SK-N-SH (cell line): ENCODE results near the gene NEAT1. TPM values are rescaled to one million over a fixed set of nuclear protein-coding genes. Genes with fewer than 3 reads are reported as not detected.
A peak's percentile ranks its signal among the peaks of the same experiment; 100 is the strongest.

ENCODE experiments used
- EP300 ChIP-seq, 2 experiments: IDR thresholded peaks; 2 replicates each; pipeline versions ENCODE4 v1.4.0 to v1.6.1; 2012; ENCODE audit warnings: borderline replicate concordance in 1 of 2, low read depth in 1 of 2, low read length in 1 of 2
- EZH2phosphoT487 ChIP-seq: fragments of 200-600 bp; sonication (generic); IDR thresholded peaks from 2 replicates; pipeline ENCODE4 v1.6.1; 2017; ENCODE audit warnings: low read depth, mixed run types, mild to moderate bottlenecking, antibody characterized with exemption, moderate library complexity, borderline replicate concordance
- GABPA ChIP-seq: IDR thresholded peaks from 2 replicates; pipeline ENCODE4 v1.4.0; 2012; ENCODE audit warnings: low read depth, mild to moderate bottlenecking
- JUND ChIP-seq: IDR thresholded peaks from 2 replicates; pipeline ENCODE4 v1.4.0; 2012
- NFIC ChIP-seq: IDR thresholded peaks from 2 replicates; pipeline ENCODE4 v1.4.0; 2012; ENCODE audit warnings: borderline replicate concordance
- RCOR1 ChIP-seq: fragments of 150-350 bp; IDR thresholded peaks from 2 replicates; pipeline ENCODE4 v1.6.1; 2017; ENCODE audit warnings: antibody characterized with exemption, low read length
- RFX5 ChIP-seq: IDR thresholded peaks from 2 replicates; pipeline ENCODE4 v1.6.1; 2012; ENCODE audit warnings: mild to moderate bottlenecking, improper control_type of control experiment, low read length
- RXRA ChIP-seq: IDR thresholded peaks from 2 replicates; pipeline ENCODE4 v1.4.0; 2012; ENCODE audit warnings: low read depth, mild to moderate bottlenecking, borderline replicate concordance
- SMC3 ChIP-seq: IDR thresholded peaks from 2 replicates; pipeline ENCODE4 v1.6.1; 2012; ENCODE audit warnings: low read depth, low read length, improper control_type of control experiment
- TAF1 ChIP-seq: IDR thresholded peaks from 2 replicates; pipeline ENCODE4 v1.6.1; 2012; ENCODE audit warnings: low read depth, mild to moderate bottlenecking, low read length, moderate library complexity, borderline replicate concordance
- TEAD4 ChIP-seq: IDR thresholded peaks from 2 replicates; pipeline ENCODE4 v1.4.0; 2012; ENCODE audit warnings: mild to moderate bottlenecking, borderline replicate concordance; ENCODE audit not compliant: insufficient read depth
- polyA plus RNA-seq, 3 experiments: library from polyadenylated mRNA; depleted of rRNA; stranded (reverse); fragments of >200 nt; gene quantifications; 2 replicates each; pipeline ENCODE4 v1.2.3, GENCODE V29; 2012
- TF ChIP-seq, protein P1 (sequence below): IDR thresholded peaks from 2 replicates; pipeline ENCODE4 v1.4.0; 2012; ENCODE audit warnings: low read depth, borderline replicate concordance
- TF ChIP-seq, protein P2 (sequence below): fragments of 150-350 bp; IDR thresholded peaks from 2 replicates; pipeline ENCODE4 v1.6.1; 2016; ENCODE audit warnings: mild to moderate bottlenecking, low read depth, low read length
- TF ChIP-seq, protein P3 (sequence below): fragments of 150-350 bp; IDR thresholded peaks from 2 replicates; pipeline ENCODE4 v1.6.1; 2017; ENCODE audit warnings: antibody characterized with exemption, low read length, low read depth, borderline replicate concordance
- TF ChIP-seq, protein P4 (sequence below): IDR thresholded peaks from 2 replicates; pipeline ENCODE4 v1.4.0; 2012; ENCODE audit warnings: low read depth
- TF ChIP-seq, protein P5 (sequence below): IDR thresholded peaks from 2 replicates; pipeline ENCODE4 v1.6.1; 2012; ENCODE audit warnings: mild to moderate bottlenecking, low read depth, low read length, moderate library complexity

Gene NEAT1
- polyA plus RNA-seq, 1 of the 3 experiments (the other 2 are of a cell fraction), result 435 TPM

DNA sequence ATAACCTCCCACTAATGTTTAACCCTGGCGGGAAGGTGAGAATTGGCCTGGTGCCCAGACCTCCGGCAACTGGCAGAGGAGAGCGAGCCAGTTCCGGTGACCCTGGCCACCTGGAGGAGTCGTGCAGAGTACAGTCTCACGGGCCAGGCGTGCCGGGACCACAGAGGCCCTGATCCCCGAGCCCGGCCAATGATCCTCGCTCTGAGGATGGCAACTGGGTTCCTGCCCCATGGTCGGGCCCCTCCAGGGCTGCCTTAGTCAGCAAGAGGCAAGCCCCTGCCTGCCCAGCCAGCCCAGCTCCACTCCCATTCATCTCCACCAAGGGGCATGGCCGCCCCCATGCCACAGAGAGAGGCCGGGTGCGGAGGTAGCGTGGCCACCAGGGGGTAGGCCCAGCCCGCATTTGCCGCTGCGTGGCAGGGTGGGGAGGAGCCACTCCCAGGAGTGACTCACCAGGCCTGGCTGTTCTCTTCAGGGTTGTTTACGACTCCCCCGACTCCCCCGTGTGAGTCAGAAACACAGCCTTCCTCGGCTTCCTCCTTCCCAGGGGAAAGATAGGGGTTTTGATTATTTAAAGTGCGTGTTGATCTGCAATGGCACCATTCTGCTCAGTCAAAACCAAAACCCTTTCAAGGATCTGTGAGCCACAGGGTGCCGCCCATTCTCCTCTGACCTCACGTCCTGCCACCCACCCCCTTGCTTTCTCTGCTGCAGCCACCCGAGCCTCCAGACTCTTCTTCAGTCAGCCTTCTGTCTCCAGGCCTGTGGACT is 40.4 kb upstream of the NEAT1 start, which contains the start of gene SLC25A45 (continued):
- TF ChIP-seq, protein P1, sequence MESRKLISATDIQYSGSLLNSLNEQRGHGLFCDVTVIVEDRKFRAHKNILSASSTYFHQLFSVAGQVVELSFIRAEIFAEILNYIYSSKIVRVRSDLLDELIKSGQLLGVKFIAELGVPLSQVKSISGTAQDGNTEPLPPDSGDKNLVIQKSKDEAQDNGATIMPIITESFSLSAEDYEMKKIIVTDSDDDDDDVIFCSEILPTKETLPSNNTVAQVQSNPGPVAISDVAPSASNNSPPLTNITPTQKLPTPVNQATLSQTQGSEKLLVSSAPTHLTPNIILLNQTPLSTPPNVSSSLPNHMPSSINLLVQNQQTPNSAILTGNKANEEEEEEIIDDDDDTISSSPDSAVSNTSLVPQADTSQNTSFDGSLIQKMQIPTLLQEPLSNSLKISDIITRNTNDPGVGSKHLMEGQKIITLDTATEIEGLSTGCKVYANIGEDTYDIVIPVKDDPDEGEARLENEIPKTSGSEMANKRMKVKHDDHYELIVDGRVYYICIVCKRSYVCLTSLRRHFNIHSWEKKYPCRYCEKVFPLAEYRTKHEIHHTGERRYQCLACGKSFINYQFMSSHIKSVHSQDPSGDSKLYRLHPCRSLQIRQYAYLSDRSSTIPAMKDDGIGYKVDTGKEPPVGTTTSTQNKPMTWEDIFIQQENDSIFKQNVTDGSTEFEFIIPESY, result 0 out of 2 replicates have a peak, but pooled peaks have one; percentile 26
- TF ChIP-seq, protein P2, sequence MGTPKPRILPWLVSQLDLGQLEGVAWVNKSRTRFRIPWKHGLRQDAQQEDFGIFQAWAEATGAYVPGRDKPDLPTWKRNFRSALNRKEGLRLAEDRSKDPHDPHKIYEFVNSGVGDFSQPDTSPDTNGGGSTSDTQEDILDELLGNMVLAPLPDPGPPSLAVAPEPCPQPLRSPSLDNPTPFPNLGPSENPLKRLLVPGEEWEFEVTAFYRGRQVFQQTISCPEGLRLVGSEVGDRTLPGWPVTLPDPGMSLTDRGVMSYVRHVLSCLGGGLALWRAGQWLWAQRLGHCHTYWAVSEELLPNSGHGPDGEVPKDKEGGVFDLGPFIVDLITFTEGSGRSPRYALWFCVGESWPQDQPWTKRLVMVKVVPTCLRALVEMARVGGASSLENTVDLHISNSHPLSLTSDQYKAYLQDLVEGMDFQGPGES, result no peak
- no peak for TF ChIP-seq GABPA
- peak; percentile 7 to 70; a peak in 1 of 4 replicates for TF ChIP-seq EP300 (IDR thresholded peaks at IDR 0.05; ENCODE audit: borderline replicate concordance in 1 of 2, low read depth in 1 of 2, low read length in 1 of 2)
- peak; percentile 59; the same call in 1 of the 2 replicates for TF ChIP-seq RXRA
- TF ChIP-seq, protein P3, sequence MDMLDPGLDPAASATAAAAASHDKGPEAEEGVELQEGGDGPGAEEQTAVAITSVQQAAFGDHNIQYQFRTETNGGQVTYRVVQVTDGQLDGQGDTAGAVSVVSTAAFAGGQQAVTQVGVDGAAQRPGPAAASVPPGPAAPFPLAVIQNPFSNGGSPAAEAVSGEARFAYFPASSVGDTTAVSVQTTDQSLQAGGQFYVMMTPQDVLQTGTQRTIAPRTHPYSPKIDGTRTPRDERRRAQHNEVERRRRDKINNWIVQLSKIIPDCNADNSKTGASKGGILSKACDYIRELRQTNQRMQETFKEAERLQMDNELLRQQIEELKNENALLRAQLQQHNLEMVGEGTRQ, result no peak
- 0 out of 2 replicates have a peak, but pooled peaks have one; percentile 50 for TF ChIP-seq TAF1
- TF ChIP-seq RCOR1, result no peak
- no peak for TF ChIP-seq TEAD4
- TF ChIP-seq SMC3, result peak; percentile 61
- TF ChIP-seq, protein P4, sequence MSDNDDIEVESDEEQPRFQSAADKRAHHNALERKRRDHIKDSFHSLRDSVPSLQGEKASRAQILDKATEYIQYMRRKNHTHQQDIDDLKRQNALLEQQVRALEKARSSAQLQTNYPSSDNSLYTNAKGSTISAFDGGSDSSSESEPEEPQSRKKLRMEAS, result peak; percentile 86
- no peak for TF ChIP-seq EZH2phosphoT487
- TF ChIP-seq NFIC, result peak; percentile 60
- TF ChIP-seq, protein P5, sequence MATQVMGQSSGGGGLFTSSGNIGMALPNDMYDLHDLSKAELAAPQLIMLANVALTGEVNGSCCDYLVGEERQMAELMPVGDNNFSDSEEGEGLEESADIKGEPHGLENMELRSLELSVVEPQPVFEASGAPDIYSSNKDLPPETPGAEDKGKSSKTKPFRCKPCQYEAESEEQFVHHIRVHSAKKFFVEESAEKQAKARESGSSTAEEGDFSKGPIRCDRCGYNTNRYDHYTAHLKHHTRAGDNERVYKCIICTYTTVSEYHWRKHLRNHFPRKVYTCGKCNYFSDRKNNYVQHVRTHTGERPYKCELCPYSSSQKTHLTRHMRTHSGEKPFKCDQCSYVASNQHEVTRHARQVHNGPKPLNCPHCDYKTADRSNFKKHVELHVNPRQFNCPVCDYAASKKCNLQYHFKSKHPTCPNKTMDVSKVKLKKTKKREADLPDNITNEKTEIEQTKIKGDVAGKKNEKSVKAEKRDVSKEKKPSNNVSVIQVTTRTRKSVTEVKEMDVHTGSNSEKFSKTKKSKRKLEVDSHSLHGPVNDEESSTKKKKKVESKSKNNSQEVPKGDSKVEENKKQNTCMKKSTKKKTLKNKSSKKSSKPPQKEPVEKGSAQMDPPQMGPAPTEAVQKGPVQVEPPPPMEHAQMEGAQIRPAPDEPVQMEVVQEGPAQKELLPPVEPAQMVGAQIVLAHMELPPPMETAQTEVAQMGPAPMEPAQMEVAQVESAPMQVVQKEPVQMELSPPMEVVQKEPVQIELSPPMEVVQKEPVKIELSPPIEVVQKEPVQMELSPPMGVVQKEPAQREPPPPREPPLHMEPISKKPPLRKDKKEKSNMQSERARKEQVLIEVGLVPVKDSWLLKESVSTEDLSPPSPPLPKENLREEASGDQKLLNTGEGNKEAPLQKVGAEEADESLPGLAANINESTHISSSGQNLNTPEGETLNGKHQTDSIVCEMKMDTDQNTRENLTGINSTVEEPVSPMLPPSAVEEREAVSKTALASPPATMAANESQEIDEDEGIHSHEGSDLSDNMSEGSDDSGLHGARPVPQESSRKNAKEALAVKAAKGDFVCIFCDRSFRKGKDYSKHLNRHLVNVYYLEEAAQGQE, result no peak
- TF ChIP-seq JUND, result peak; percentile 96; the same call in 1 of the 2 replicates
- no peak for TF ChIP-seq RFX5
